K562 (cell line): ENCODE data around the gene RBM20. TPM values are rescaled to one million over a fixed set of nuclear protein-coding genes. Genes with fewer than 3 reads are reported as not detected.

ENCODE experiments used
- ATF3 ChIP-seq, 2 experiments: fragments of 450-650 bp in 1 of 2; sonication (generic) in 1 of 2; formaldehyde crosslinking in 1 of 2; IDR thresholded peaks in 1 of 2; conservative IDR thresholded peaks in 1 of 2; 2 replicates each; pipeline versions ENCODE4 v1.6.1 to v1.8.1; 2016 to 2023; ENCODE audit warnings: mild to moderate bottlenecking in 2 of 2, moderate library complexity in 2 of 2, inconsistent platforms in 1 of 2, missing genetic modification reagents in 1 of 2
- BCL6 ChIP-seq: fragments of 250-450 bp; sonication (Bioruptor Pico); IDR thresholded peaks from 2 replicates; pipeline ENCODE4 v1.4.0; 2020
- BRD4 ChIP-seq: fragments of 200-600 bp; sonication (generic); IDR thresholded peaks from 2 replicates; pipeline ENCODE4 v1.6.1; 2017; ENCODE audit warnings: inconsistent platforms
- CBX5 ChIP-seq: IDR thresholded peaks from 2 replicates; pipeline ENCODE4 v1.6.1; 2014; ENCODE audit warnings: low read depth, borderline replicate concordance
- E2F4 ChIP-seq: sonication (generic); formaldehyde crosslinking; IDR thresholded peaks from 2 replicates; pipeline ENCODE4 v1.8.0; 2022; ENCODE audit warnings: mild to moderate bottlenecking, low read depth, missing genetic modification reagents
- GTF2E2 ChIP-seq: fragments of 200-800 bp; sonication (Bioruptor generic); IDR thresholded peaks from 2 replicates; pipeline ENCODE4 v1.6.1; 2016; ENCODE audit warnings: missing genetic modification characterization, missing compliant biosample characterization
- HMG20B ChIP-seq: fragments of 250-450 bp; sonication (Bioruptor Pico); IDR thresholded peaks from 2 replicates; pipeline ENCODE4 v1.5.0; 2021; ENCODE audit warnings: mild to moderate bottlenecking
- HNRNPK ChIP-seq: fragments of 200-400 bp; formaldehyde crosslinking; IDR thresholded peaks from one replicate; pipeline ENCODE4 v1.6.1; 2018; ENCODE audit warnings: mild to moderate bottlenecking, low read depth, low read length; ENCODE audit not compliant: poor library complexity, severe bottlenecking
- HNRNPUL1 ChIP-seq: fragments of 200-400 bp; formaldehyde crosslinking; IDR thresholded peaks from 2 replicates; pipeline ENCODE4 v1.6.1; 2017; ENCODE audit warnings: low read length
- HOXB6 ChIP-seq: fragments of 250-450 bp; sonication (Bioruptor Pico); IDR thresholded peaks from 2 replicates; pipeline ENCODE4 v1.5.1; 2022; ENCODE audit warnings: mild to moderate bottlenecking, borderline replicate concordance
- IRF2 ChIP-seq: sonication (generic); formaldehyde crosslinking; IDR thresholded peaks from 2 replicates; pipeline ENCODE4 v1.8.1; 2022; ENCODE audit warnings: mild to moderate bottlenecking, missing genetic modification reagents
- MAZ ChIP-seq, 2 experiments: fragments of 450-650 bp in 1 of 2; sonication (generic) in 1 of 2; formaldehyde crosslinking; IDR thresholded peaks in 1 of 2; conservative IDR thresholded peaks in 1 of 2; 2 replicates each; pipeline versions ENCODE4 v1.4.0 to v1.5.0; 2020; ENCODE audit warnings: mild to moderate bottlenecking in 1 of 2, missing genetic modification reagents in 1 of 2
- MTF1 ChIP-seq: fragments of 250-450 bp; sonication (Bioruptor Pico); IDR thresholded peaks from 2 replicates; pipeline ENCODE4 v1.9.0; 2021; ENCODE audit warnings: moderate library complexity, mild to moderate bottlenecking, inconsistent platforms, borderline replicate concordance
- NFXL1 ChIP-seq: fragments of 450-650 bp; formaldehyde crosslinking; IDR thresholded peaks from 2 replicates; pipeline ENCODE4 v1.4.0; 2021; ENCODE audit warnings: mild to moderate bottlenecking
- PHB2 ChIP-seq: fragments of 450-650 bp; IDR thresholded peaks from 2 replicates; pipeline ENCODE4 v1.6.1; 2017; ENCODE audit warnings: low read depth
- PHF8 ChIP-seq: fragments of 200-600 bp; sonication (generic); IDR thresholded peaks from 2 replicates; pipeline ENCODE4 v1.6.1; 2012; ENCODE audit warnings: mixed run types, mild to moderate bottlenecking, inconsistent platforms, low read length, moderate library complexity, borderline replicate concordance
- RNF2 ChIP-seq: sonication (generic); IDR thresholded peaks from 2 replicates; pipeline ENCODE4 v1.6.1; 2016
- SREBF1 ChIP-seq: fragments of 150-350 bp; IDR thresholded peaks from 2 replicates; pipeline ENCODE4 v1.6.1; 2014; ENCODE audit warnings: antibody characterized with exemption, low read depth, low read length, borderline replicate concordance
- U2AF1 ChIP-seq: fragments of 200-400 bp; formaldehyde crosslinking; optimal IDR thresholded peaks from 2 replicates; pipeline ENCODE3; 2017; ENCODE audit warnings: mild to moderate bottlenecking, low read depth, low read length, moderate library complexity
- USF1 ChIP-seq: sonication (generic); formaldehyde crosslinking; IDR thresholded peaks from 2 replicates; pipeline ENCODE4 v1.9.0; 2022; ENCODE audit warnings: mild to moderate bottlenecking, missing genetic modification reagents
- ZBTB5 ChIP-seq: fragments of 450-650 bp; IDR thresholded peaks from 2 replicates; pipeline ENCODE4 v1.6.1; 2017; ENCODE audit warnings: antibody characterized with exemption
- ZNF174 ChIP-seq: fragments of 250-450 bp; sonication (Bioruptor Pico); IDR thresholded peaks from 2 replicates; pipeline ENCODE4 v1.4.0; 2020; ENCODE audit warnings: mild to moderate bottlenecking
- ZSCAN32 ChIP-seq: fragments of 450-650 bp; formaldehyde crosslinking; IDR thresholded peaks from 2 replicates; pipeline ENCODE4 v1.4.0; 2020; ENCODE audit warnings: mild to moderate bottlenecking, moderate library complexity
- polyA plus RNA-seq, 8 experiments: library from polyadenylated mRNA; depleted of rRNA in 4 of 8; stranded (reverse) in 5 of 8; unstranded in 3 of 8; fragments of >200 nt; fragmentation: Nextera tagmentation in 2 of 8; fragmentation: Illumina TruSeq in 1 of 8; extraction: Ambion mirVana in 2 of 8; extraction: Trizol in 1 of 8; gene quantifications; 2 replicates each; pipeline versions ENCODE4 v1.2.1 to v1.2.3, GENCODE V29; 2011 to 2014; ENCODE audit warnings: inconsistent platforms in 1 of 8, missing spikeins in 1 of 8
- total RNA-seq, 7 experiments: library from RNA; depleted of rRNA in 6 of 7; stranded (reverse); fragments of >200 nt in 6 of 7; fragmentation: Illumina TruSeq in 2 of 7; extraction: Trizol in 2 of 7; gene quantifications; 2 replicates each; pipeline versions ENCODE4 v1.2.1 to v1.2.3, GENCODE V29; 2011 to 2021; ENCODE audit warnings: low replicate concordance in 1 of 7

RBM20 gene
- total and polyA plus RNA-seq, 9 of the 15 experiments (the other 6 are each of a cell fraction or from before 2014, with no cell fraction given): 0.63 to 5.7 (median 3.2) TPM

GRCh38 chr10:110664483-110665420 lies 20.6 kb downstream of the RBM20 start (continued):
- no peak for TF ChIP-seq E2F4
- no peak for TF ChIP-seq PHB2
- no peak for TF ChIP-seq MTF1
- TF ChIP-seq HOXB6 (CRISPR knock-in tag): no peak
- TF ChIP-seq U2AF1: no peak
- no peak for TF ChIP-seq IRF2 (CRISPR knock-in tag)
- TF ChIP-seq MAZ (CRISPR knock-in tag; conservative IDR thresholded peaks at IDR 0.05 in 1 of 2, IDR thresholded peaks at IDR 0.05 in 1 of 2): peak in 1 of 2 experiments; percentile 41; a peak in 1 of 4 replicates
- TF ChIP-seq ZBTB5: no peak
- no peak for TF ChIP-seq HMG20B
- no peak for TF ChIP-seq HNRNPK
- no peak for TF ChIP-seq GTF2E2
- peak; percentile 96 for TF ChIP-seq ATF3 (IDR thresholded peaks at IDR 0.05)
- peak; percentile 83 for TF ChIP-seq ATF3 (CRISPR knock-in tag; conservative IDR thresholded peaks at IDR 0.05)
- TF ChIP-seq RNF2: peak; percentile 51; the same call in 1 of the 2 replicates
- no peak for TF ChIP-seq ZSCAN32 (CRISPR knock-in tag)
- no peak for TF ChIP-seq ZNF174 (CRISPR knock-in tag)
- TF ChIP-seq BCL6 (CRISPR knock-in tag): no peak
- no peak for TF ChIP-seq HNRNPUL1
- no peak; the same call in 1 of the 2 replicates for TF ChIP-seq PHF8
- no peak for TF ChIP-seq USF1 (CRISPR knock-in tag)
- TF ChIP-seq SREBF1: no peak
- no peak for TF ChIP-seq BRD4
- no peak for TF ChIP-seq NFXL1
- TF ChIP-seq CBX5: no peak
